ENCODE measurements around the gene SLC6A13.
"Not testable (repeated sequence)": the region's sequence is repeated elsewhere in the genome, so short reads cannot be mapped to it uniquely, and the experiment has no call there.

Gene SLC6A13

DNA sequence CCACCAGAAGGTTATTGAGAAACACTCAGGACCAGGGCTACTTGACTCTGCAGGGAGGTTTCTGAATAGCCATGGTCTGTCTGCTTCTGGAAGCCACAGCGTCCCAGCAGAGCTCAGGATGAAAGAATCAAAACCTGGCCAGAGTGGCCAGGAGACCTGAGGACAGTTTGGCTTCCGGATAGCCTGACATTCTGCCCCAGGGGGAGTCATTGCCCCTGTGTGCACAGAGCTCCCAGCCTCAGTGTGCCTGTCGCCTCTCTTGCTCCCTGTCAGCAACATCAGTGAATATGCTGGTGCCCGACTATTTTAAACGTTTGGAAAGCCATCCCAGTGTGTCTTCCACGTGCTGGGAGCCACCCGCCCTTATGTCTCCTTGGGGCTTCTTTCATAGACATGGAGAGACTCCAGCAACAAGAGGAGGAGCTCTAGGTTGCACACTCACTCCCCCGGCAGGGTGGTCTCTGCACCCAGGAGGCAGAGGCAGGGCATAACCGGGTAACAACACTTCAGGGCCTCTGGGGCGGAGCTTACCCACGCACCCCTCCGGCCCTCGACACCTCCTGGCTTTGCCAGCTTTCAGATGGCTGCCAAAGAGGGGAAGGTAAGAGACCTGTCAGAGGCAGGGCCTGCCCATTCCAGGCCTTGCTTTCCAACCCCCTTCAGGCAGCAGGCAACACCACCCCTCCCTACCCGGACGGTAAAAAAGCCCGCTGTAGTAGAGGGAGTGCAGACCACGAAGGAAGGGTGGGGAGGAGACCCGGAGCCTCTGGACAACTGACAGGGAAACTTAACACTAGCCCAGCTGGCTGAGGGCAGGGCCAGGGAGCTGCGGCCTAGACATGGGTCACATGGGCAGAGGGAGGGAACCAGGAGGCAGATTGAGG lies 29.7 kb downstream of the SLC6A13 start:
- DNase-seq = no peak

GRCh38 chr12:230925-231671 lies 31.5 kb downstream of the SLC6A13 start:
- no peak for DNase-seq

GRCh38 chr12:229441-230191 lies 33.0 kb downstream of the SLC6A13 start:
- no peak for DNase-seq

DNA sequence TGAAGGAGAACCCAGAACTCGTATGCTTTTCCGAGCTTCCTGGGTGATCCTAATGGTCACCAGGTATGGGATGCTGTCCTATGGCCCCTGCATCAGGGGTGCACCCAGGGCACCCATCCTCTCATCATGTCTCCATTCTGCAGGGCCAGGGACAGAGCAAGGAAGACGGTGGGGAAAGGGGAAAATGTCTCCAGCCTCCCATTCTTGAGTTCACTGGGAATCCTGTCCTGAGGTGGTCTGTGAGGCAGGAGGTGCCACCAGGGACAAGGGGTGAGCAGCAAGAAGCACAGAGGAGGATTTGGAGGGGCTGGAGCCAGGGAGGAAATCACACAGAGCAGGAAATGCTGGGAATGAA lies 33.8 kb downstream of the SLC6A13 start:
- no peak for DNase-seq

DNA sequence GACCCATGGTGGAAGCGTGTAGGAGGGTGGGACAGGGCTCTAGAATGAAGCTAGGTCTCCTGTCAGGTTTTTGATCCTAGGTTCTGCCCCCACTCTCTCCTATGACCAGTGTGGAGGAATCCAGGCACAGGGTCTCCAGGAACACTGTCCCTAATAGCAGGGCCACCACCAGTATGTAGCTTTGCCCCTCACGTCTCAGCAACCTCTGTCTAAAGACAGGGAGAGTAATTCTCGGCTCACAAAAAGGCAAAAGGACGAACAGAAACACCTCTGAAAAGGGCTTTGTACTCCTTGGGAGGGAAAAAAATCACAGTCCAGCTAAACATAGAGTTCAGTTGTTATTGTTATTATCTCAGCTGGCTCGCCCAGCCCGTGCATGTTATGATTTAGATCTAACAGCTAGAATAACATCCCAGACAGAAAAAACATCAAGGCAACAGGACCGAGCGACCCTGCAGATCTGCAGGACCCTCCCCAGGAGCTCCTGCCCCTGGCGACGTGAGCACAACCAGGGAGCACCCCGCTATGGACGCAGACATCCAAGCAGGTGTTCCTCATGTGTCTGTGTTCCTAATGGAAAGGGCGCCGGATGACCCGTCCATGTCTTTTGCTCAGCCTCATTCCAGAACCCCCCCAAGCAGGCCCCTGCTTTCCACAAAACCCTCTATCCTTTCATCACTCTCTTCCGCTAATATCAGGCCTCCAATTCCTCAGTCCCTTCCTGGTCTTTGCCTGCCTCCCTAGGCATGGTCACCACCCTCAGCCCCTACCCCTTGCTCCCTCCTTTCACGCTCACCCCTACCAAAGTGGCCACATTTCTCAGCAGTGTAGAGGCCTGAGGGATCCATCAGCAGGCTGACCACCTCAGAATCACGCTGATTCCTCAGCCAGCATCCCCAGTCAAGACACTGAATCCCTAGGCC lies 34.5 kb downstream of the SLC6A13 start:
- DNase-seq = no peak

DNA sequence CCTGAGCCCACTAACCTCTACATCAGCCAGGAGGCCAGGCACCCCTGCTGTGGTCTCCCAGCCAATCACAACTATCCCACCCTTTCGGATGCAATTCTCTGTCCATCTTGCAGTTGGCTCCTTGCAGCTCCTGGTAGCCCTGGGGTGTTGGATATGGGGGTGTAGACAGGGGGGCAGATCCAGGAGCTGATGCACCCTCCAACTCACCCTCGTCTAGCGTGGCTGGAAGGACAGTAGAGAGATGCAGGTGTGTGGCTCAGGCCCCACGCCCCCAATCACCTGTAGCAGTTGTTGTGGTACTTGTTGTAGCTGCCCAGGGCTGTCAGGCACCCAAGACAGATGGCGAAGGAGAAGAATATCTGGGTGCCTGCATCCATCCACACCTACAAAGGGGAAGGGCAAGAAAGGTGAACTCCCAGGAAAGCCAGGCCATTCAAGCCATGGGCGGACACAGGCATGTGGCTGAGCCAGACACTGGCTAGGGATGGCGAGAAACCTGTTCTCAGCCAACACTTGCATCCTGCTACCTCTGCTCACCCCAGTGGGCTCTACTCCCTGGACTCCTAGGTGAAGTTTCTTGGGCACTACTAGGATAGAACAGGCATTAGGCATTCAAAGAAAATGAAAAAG lies 35.2 kb downstream of the SLC6A13 start:
- no peak for DNase-seq

DNA sequence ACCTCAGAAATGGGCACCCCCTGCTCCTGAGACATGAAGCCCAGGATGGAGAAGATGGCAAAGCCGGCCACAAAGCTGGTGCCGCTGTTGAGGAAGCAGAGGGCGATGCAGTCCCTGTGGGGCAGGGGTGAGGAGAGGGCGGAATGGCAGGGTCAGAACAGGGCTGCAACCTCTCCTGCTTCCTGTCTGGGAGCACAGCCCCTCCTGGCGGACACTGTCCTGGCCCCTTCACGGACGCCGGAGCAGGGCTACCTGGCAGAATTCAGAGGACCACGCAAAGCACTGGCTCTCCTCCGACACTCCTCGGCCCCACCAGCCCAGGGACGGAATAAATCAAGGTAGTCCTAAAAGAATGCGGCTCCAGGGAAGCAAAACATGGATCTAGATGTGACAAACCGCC lies 36.2 kb downstream of the SLC6A13 start:
- no peak for DNase-seq

- no peak for DNase-seq
Measured at GRCh38 chr12:225012-225411, 37.6 kb downstream of the SLC6A13 start.

DNA sequence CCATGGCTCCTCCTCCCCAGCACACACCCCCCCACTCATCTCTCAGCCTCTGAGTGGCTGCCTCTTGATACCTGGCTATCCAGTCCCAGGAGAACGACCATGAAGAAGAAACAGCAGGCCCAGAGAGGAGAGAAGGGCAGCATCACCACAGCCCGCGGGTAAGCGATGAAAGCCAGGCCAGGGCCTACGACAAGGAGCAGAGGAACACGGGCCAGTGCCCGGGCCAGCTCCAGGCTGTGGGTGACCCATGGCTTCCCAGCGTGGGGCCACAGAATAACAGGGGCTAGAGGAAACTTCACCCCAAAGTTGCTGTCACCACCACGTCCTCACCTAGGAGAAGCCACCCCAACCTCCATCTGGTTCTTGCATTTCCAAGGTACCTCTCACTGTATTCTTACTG lies 38.3 kb downstream of the SLC6A13 start:
- DNase-seq = no peak

DNA sequence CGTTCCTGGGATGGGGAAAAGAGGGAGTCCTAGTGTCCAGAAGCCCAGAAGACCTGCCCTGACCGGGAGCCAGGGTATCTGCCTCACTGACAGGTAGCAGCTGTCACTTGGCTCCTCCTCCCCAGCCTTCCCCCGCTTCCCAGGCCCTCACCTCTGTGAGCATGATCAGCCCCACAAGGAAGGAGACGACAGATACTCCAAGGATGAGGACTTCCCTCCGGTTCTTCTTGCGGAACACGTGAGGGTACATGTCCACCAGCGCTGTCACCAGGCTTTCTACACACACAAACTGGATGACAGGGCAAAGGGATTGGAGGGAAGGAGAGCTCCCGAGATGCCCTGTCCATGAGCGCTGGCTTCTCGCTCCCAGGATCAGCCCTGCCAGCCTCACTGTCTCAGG lies 38.8 kb downstream of the SLC6A13 start:
- no peak for DNase-seq

- no peak for DNase-seq
Measured at GRCh38 chr12:221736-222135, 40.9 kb downstream of the SLC6A13 start.

DNA sequence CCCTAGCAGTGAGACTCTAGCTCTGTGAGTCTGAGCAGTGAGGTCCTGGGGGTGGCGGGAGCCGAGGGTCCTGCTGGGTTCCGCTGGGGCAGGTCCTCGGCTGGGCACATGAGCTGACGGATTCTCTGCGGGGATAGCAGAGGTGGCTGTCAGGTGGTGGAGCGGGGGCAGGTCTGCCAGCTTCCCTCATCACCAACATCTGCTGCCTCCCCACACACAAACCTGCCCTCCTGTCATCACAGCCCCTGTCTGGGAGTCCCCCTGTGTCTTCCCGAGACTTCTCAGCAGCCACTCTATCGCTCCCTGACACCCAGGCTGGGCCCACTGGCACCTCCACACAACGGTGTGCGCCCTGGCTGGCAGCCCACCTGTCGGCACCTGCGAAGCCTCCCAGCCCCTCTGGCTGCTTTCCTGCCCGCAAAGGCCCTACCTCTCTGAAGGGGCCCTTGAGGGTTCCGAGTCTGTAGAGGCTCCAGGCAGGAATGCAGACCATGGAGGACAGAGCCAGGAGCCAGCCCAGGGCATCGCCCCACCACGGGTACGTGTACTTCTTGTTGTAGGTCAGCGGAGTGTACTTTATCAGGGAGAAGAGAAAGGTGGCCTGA lies 41.6 kb downstream of the SLC6A13 start:
- DNase-seq = no peak

GRCh38 chr12:220491-220890 lies 42.1 kb downstream of the SLC6A13 start:
- no peak for DNase-seq

DNA sequence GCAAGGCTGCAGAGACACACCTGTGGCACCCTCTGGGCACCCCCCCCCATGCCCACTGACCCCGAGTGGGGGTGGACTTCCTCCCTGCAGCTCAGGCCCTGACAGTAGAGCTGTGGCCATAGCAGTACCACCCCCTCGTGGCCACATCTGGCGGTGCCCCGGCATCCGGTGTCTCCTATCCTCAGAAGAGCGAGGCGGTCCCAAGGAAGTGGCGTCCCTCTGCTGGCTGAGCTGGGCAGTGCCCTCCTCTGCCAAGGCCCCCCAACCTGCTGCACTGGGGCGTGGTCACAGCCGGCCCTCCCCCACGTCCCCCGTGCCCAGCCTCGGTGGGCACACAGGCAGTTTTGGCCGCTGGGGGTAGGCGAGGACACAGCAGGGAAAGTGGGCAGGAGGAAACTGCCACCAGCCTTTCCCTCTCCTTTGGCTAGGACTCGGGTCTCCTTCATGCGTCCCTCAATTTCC lies 42.7 kb downstream of the SLC6A13 start:
- DNase-seq = peak; percentile 53 to 69

DNA sequence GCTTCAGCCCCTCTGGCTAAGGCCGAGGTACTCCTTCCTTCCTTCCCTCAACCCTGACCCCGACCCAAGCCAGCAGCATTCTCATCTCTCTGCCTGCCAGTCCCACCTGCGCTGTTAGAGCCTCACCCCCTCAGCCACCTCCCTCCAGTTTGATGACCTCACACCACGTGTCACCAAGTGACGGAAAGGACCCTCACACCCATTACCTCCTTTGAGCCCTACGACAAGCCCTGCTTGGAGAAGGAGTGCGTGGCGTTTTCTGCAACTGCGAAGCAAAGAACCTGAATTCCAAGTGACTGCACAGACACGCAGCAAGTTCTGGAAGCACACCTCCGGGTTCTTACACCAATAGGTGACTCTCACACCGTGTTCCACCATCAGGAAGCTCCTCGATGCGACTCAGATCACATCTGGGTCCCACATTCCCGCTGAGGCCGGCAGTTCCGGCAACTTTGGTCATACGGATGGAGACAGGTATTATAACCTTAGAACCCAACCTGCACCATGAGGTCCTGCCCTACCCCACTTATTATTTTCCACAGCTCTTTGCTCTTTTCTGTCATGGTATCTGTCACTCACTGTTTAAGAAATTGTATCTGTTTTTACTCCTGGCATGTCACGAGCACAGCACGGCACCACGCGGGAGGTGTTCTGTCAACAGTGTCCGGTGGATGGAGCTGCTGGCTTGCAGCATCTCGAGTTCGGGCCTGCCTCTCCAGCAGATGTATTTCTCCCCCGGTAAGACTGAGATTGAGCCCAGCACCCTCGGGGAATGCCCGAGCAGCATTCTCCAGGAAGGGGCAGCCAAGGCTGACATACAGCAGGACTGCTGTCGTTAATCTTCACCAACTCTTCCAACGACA lies 43.7 kb downstream of the SLC6A13 start:
- no peak for DNase-seq

- no peak for DNase-seq
Measured at GRCh38 chr12:218221-218620, 44.4 kb downstream of the SLC6A13 start.

- DNase-seq = not testable (repeated sequence)
Measured at GRCh38 chr12:217029-217428, 45.6 kb downstream of the SLC6A13 start.

DNA sequence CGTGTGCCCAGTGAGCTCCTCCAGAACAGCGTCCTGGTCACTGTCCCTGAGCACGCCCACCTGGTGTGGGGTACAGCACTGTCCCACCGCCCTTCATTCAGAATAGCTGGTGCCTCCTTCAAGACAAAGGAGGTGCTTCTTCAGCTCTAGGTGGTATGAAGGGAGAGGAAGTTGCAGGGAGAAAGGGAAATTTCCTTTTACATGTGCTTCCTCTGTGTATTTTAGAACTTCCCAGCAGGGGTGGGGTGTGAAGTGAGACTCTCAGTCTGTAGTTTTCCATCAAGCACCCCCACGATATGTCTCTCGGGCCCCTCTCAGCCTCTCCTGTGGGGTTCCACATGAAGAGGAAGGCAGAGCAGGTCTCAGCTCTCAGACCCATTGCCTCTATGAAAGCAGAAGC lies 47.5 kb downstream of the SLC6A13 start:
- DNase-seq = no peak

- no peak for DNase-seq
Measured at GRCh38 chr12:214003-214741, 48.5 kb downstream of the SLC6A13 start, which contains the start of gene SLC6A12. Gene SLC6A12, minus strand, starts transcription at chr12:214157. Its CDS starts 4,171 bp downstream, at chr12:209986.

GRCh38 chr12:213527-213932 lies 49.1 kb downstream of the SLC6A13 start:
- DNase-seq = no peak

Data from NCI-H446 (cell line).